ENCODE data around the gene ATXN7L1. TPM values are rescaled to one million over a fixed set of nuclear protein-coding genes. Genes with fewer than 3 reads are reported as not detected.

ATXN7L1 gene
- total and polyA plus RNA-seq, 2 of the 13 experiments (the other 11 are each of a cell fraction or from before 2014, with no cell fraction given), result 4.1 to 7.8 TPM

DNA sequence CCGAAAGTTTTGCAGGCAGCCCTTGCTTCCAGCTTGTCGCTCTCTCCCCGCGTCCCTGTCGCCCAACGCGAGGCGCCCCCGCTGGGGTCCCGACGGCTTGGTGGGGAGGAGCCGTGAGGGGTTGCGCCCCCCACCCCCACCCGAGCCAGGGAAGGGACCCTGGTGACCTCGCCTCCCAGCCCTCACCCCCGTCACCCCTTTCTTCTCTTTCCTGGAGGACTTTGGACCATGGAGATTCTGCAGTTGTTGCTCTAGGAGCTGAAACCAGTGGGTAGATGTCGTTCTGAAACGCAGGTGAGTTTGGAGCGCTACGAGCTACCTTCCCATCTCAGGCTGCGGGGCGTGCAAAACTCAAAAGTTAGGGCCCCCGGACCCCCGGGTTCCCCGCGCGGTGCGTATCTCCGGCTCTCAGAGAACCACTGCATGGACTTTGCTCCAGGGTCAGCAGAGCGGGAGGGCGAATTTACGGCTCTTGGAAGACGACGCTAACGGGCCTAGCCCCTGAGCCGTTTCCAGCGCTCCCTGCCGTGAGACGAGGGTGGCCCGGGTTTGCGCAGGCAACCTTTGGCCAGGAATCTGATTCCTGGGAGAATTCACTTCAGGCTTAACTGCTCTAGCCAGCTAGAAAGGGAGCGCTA is 684 bp upstream of the ATXN7L1 start (continued):
- TF ChIP-seq STAT6 (CRISPR knock-in tag; IDR thresholded peaks at IDR 0.05; ENCODE audit: borderline replicate concordance) (no peak), ZNF383 (CRISPR knock-in tag; IDR thresholded peaks at IDR 0.05; ENCODE audit: borderline replicate concordance) (no peak; the same call in 1 of the 2 replicates), CREM (IDR thresholded peaks at IDR 0.05) (no peak), CREM (CRISPR knock-in tag; IDR thresholded peaks at IDR 0.05) (no peak), CBX5 (CRISPR knock-in tag; IDR thresholded peaks at IDR 0.05; ENCODE audit: borderline replicate concordance) (no peak; the same call in 1 of the 2 replicates), IRF2 (CRISPR knock-in tag; IDR thresholded peaks at IDR 0.05) (peak; percentile 33; the same call in 1 of the 2 replicates), PHF20 (CRISPR knock-in tag; IDR thresholded peaks at IDR 0.05) (peak; percentile 17; the same call in 1 of the 2 replicates), ZNF740 (CRISPR knock-in tag; IDR thresholded peaks at IDR 0.05) (no peak), RCOR2 (CRISPR knock-in tag; IDR thresholded peaks at IDR 0.05) (no peak), CEBPB (IDR thresholded peaks at IDR 0.05; ENCODE audit: borderline replicate concordance, low read depth, low read length) (no peak), GABPB1 (CRISPR knock-in tag; IDR thresholded peaks at IDR 0.05) (peak; percentile 8; the same call in 1 of the 2 replicates), REST (IDR thresholded peaks at IDR 0.05; ENCODE audit: borderline replicate concordance in 1 of 2, low read depth in 1 of 2, low read length in 2 of 2) (no peak), ZNF362 (CRISPR knock-in tag; IDR thresholded peaks at IDR 0.05; ENCODE audit: borderline replicate concordance) (no peak), ZNF225 (CRISPR knock-in tag; IDR thresholded peaks at IDR 0.05) (no peak)
- TF ChIP-seq, protein P1, sequence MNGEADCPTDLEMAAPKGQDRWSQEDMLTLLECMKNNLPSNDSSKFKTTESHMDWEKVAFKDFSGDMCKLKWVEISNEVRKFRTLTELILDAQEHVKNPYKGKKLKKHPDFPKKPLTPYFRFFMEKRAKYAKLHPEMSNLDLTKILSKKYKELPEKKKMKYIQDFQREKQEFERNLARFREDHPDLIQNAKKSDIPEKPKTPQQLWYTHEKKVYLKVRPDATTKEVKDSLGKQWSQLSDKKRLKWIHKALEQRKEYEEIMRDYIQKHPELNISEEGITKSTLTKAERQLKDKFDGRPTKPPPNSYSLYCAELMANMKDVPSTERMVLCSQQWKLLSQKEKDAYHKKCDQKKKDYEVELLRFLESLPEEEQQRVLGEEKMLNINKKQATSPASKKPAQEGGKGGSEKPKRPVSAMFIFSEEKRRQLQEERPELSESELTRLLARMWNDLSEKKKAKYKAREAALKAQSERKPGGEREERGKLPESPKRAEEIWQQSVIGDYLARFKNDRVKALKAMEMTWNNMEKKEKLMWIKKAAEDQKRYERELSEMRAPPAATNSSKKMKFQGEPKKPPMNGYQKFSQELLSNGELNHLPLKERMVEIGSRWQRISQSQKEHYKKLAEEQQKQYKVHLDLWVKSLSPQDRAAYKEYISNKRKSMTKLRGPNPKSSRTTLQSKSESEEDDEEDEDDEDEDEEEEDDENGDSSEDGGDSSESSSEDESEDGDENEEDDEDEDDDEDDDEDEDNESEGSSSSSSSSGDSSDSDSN (CRISPR knock-in tag; IDR thresholded peaks at IDR 0.05), result peak; percentile 73
